ENCODE measurements around the gene VWC2L.

DNA sequence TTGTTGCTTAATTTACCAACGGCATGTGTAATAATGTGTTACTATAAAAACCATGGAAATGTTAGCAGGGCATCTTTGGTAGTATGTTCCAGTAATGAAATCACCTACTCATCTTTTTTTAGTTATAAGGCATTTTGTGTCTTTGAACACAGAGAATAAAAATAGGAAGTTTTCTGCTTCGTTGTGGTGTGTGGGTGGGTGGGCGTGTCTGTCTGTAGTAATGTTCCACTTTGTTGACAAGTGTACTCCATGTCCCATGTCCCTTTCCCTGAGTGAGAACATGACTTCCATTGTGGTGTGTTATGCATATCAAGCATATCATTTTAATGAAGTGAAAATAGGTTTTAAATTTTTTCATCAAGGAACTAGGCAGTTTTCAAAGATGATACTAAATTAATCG is 149.3 kb downstream of the VWC2L start:
- TF ChIP-seq POLR2AphosphoS5 (IDR thresholded peaks at IDR 0.05; ENCODE audit: low read depth, low read length) (no peak), POLR2A (IDR thresholded peaks at IDR 0.05; ENCODE audit: low read depth, low read length) (no peak)

Measured in GM12892 (cell line).